Loucy (cell line): Measurements from ENCODE around the gene MVP.

Source experiments
- EZH2phosphoT487 ChIP-seq: fragments of 200-600 bp; IDR thresholded peaks from 2 replicates; pipeline ENCODE4 v1.6.1; 2018; ENCODE audit warnings: antibody characterized with exemption, mild to moderate bottlenecking, moderate library complexity, borderline replicate concordance
- TF ChIP-seq, protein P1 (sequence below): fragments of 200-600 bp; sonication (generic); conservative IDR thresholded peaks from 2 replicates; pipeline ENCODE4 v1.5.1; 2014; ENCODE audit warnings: mild to moderate bottlenecking, antibody characterized with exemption, low read length

DNA sequence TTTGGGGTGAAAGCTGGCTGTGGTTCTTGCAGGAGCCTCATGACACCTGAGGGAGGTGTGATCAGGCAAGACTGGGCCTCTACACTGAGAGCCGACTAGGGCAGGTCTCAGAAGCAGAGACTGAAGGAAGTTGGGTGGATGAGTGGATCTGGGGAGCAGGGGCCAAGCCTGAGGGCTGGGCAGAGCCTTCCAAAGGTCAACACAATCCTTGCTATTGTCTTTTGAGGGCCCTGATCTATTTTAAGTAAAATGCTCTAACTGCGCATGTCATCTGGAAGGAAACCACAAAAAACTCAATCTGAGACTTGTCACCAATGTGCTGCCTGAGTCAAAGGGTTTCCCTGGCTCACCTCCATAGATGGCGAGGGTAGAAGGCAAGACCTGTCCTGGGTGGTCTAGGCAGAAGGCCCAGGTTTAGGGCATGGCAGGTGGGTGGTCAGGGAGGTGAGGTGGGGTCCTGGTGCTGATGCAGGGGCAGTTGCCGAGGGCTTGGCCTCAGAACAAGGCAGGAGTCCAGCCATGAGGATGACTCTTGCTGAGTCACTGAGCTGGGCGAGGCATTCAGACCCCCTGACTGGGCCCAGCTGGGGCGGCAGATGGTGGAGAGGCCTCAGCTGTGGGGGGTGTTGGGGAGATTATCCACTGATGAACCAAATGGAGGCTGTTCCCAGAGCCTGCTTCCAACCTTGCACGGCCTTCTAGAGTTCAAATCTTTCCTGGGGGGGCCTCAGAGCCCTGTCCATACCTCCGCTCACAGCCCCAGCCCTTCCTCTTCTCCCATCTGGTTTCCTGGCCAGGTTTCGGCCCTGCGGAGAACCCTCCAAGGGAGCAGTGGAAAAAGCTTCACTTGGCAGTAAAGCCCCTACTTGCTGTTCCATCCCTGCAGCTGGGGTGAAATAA, 5.1 kb downstream of the MVP start:
- TF ChIP-seq, protein P1, sequence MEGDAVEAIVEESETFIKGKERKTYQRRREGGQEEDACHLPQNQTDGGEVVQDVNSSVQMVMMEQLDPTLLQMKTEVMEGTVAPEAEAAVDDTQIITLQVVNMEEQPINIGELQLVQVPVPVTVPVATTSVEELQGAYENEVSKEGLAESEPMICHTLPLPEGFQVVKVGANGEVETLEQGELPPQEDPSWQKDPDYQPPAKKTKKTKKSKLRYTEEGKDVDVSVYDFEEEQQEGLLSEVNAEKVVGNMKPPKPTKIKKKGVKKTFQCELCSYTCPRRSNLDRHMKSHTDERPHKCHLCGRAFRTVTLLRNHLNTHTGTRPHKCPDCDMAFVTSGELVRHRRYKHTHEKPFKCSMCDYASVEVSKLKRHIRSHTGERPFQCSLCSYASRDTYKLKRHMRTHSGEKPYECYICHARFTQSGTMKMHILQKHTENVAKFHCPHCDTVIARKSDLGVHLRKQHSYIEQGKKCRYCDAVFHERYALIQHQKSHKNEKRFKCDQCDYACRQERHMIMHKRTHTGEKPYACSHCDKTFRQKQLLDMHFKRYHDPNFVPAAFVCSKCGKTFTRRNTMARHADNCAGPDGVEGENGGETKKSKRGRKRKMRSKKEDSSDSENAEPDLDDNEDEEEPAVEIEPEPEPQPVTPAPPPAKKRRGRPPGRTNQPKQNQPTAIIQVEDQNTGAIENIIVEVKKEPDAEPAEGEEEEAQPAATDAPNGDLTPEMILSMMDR, result no peak
- TF ChIP-seq EZH2phosphoT487, result no peak
